HG03460 (cell line): ENCODE results near the gene PLK1.
"Not testable (repeated sequence)": the region's sequence is repeated elsewhere in the genome, so short reads cannot be mapped to it uniquely, and the experiment has no call there.

ENCODE experiments used
- ATAC-seq: cut with Tn5 transposase; IDR thresholded peaks from one replicate; pipeline ENCODE4 v1.9.1; 2021; ENCODE audit not compliant: unreplicated experiment

The PLK1 gene

GRCh38 chr16:23706439-23706838 lies 27.8 kb downstream of the PLK1 start:
- no peak for ATAC-seq

- ATAC-seq, result no peak
These were observed 30.8 kb downstream of the PLK1 start for GRCh38 chr16:23709536-23709935.

- no peak for ATAC-seq
These were observed 31.3 kb downstream of the PLK1 start for GRCh38 chr16:23710008-23710407.

GRCh38 chr16:23710504-23710903 lies 31.8 kb downstream of the PLK1 start:
- ATAC-seq, result no peak

- ATAC-seq, result no peak
These were observed 33.1 kb downstream of the PLK1 start for GRCh38 chr16:23711785-23712184.

- no peak for ATAC-seq
These were observed 34.3 kb downstream of the PLK1 start, which contains the start of gene ERN2 for GRCh38 chr16:23712976-23713375. Gene ERN2, minus strand, starts transcription at chr16:23713222. Its CDS starts 35 bp downstream, at chr16:23713187.

- no peak for ATAC-seq
These were observed 37.8 kb downstream of the PLK1 start for GRCh38 chr16:23716484-23716883.

- not testable (repeated sequence) for ATAC-seq
These were observed 44.0 kb downstream of the PLK1 start for GRCh38 chr16:23722613-23723240.

GRCh38 chr16:23724096-23724784 lies 45.6 kb downstream of the PLK1 start:
- ATAC-seq, result no peak

- no peak for ATAC-seq
These were observed 46.1 kb downstream of the PLK1 start for GRCh38 chr16:23724785-23725131.

GRCh38 chr16:23726710-23727109 lies 48.0 kb downstream of the PLK1 start:
- ATAC-seq, result no peak

GRCh38 chr16:23728112-23728477 lies 49.4 kb downstream of the PLK1 start:
- ATAC-seq, result no peak

- ATAC-seq, result no peak
These were observed 51.1 kb downstream of the PLK1 start for GRCh38 chr16:23729503-23730424.

- ATAC-seq, result no peak
These were observed 55.6 kb downstream of the PLK1 start for GRCh38 chr16:23734176-23734893.

GRCh38 chr16:23737423-23738028 lies 58.8 kb downstream of the PLK1 start:
- ATAC-seq, result not testable (repeated sequence)

- ATAC-seq, result no peak
These were observed 60.8 kb downstream of the PLK1 start for GRCh38 chr16:23739516-23739915.
